ENCODE results near the gene RTL10.

RTL10 gene

DNA sequence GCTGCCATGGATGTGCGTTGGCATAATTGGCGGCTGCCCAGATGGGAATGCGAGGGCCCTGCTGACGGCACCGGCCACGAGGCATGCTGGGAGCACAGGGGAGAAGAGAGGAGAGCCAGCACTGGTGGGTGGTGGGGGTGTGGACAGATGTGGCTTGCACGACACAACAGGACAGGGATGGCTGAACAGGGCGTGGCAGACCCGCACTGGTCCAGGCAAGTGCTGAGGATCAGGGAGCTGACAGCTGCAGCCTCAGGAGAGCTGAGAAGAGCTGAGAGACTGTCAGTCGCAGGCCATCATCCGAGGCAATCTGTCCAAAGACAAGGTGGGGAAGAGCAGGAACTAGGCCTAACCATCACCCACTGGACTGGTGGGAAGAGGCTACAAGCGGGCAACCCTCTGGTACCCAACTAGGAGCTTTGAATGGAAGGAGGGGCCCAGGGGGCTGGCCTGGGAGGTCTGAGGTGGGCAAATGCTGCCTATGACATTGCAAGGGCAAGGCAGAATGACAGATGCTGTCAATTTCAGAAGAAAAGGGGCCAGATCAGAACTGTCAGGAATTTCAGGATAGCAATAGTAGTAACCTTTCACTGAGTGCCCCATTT, 2.4 kb downstream of the RTL10 start:
- no peaks in the 10 kb centered on the region for H3K9me2 ChIP-seq (replicated peaks; ENCODE audit: control insufficient read depth, low read length)
- H3K9me3 ChIP-seq (ENCODE audit: control insufficient read depth, insufficient read depth, low read length): no peaks in the 10 kb centered on the region
- H3F3A ChIP-seq (ENCODE audit: control insufficient read depth, insufficient read depth): no peaks in the 10 kb centered on the region
- H3K4me3 ChIP-seq (ENCODE audit: low read length): peak overlapping the region; percentile 90; the same call in 1 of the 2 replicates
- peaks cover 75% of the 10 kb centered on the region for H3K36me3 ChIP-seq (ENCODE audit: control insufficient read depth, low read length)
- H3K27ac ChIP-seq (ENCODE audit: low read depth, low read length): no peak overlapping the region
- H3K27me3 ChIP-seq (ENCODE audit: control insufficient read depth, low read length): no peaks in the 10 kb centered on the region
- H3K4me1 ChIP-seq (ENCODE audit: control insufficient read depth, low read length): peaks cover 26% of the 10 kb centered on the region
- H4K20me1 ChIP-seq (ENCODE audit: control insufficient read depth, insufficient read depth, low read depth, low read length): peaks cover 18% of the 10 kb centered on the region
- no peak for TF ChIP-seq EZH2phosphoT487 (IDR thresholded peaks at IDR 0.05; ENCODE audit: borderline replicate concordance, low read length)
- TF ChIP-seq, protein P1, sequence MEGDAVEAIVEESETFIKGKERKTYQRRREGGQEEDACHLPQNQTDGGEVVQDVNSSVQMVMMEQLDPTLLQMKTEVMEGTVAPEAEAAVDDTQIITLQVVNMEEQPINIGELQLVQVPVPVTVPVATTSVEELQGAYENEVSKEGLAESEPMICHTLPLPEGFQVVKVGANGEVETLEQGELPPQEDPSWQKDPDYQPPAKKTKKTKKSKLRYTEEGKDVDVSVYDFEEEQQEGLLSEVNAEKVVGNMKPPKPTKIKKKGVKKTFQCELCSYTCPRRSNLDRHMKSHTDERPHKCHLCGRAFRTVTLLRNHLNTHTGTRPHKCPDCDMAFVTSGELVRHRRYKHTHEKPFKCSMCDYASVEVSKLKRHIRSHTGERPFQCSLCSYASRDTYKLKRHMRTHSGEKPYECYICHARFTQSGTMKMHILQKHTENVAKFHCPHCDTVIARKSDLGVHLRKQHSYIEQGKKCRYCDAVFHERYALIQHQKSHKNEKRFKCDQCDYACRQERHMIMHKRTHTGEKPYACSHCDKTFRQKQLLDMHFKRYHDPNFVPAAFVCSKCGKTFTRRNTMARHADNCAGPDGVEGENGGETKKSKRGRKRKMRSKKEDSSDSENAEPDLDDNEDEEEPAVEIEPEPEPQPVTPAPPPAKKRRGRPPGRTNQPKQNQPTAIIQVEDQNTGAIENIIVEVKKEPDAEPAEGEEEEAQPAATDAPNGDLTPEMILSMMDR (IDR thresholded peaks at IDR 0.05; ENCODE audit: low read depth, low read length, poor library complexity, severe bottlenecking): no peak
- H3K79me2 ChIP-seq (ENCODE audit: control insufficient read depth, low read length): peaks cover 92% of the 10 kb centered on the region
- peak overlapping the region; percentile 78 for H3K4me2 ChIP-seq (ENCODE audit: low read length)

DNA sequence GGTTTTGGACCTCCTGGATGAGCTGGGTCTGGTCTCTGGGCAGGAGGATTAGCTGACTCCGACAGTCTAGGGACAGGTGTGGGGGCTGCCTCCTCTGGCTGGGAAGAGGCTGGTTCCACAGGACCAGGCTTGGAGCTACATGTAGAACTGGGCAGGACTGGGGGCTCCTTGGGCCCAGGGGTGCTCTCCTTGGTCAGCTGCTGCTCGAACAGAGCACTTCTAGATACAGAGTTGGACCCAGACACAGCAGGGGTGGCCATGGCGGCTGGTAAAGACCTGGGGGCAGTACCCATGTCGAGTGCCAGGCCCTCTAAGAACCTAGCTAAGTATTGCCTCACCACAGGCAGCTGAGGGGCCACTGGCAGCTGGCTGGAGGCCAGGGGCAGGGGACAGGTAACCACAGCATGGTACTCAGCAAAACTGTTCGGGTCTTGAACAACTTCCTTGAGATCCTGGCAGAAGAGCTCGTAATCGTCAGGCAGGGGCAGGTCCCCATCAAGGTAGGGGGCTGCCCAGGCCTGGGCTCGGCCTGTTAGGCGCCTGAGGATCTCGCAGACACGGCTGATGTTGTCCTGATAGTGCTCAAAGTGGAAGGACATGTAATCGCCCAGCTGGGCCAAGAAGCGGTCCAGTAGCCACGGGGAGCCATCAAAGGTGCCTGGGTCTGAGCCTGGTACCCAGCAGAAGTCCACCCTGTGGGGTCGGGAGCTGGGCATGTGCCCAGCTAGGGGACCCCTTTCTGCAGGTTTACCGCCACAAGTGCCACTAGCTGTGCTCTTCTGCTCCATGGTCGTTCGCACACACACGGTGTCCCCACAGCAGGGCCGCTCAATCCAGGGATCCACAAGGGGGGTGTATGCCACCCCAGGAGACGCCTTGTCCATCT, 3.1 kb downstream of the RTL10 start:
- Histone ChIP-seq H3K27ac (ENCODE audit: low read depth, low read length) (no peak overlapping the region), H3K4me3 (ENCODE audit: low read length) (no peak overlapping the region), H3K4me1 (ENCODE audit: control insufficient read depth, low read length) (peaks cover 22% of the 10 kb centered on the region), H3K4me2 (ENCODE audit: low read length) (no peak overlapping the region), H3K27me3 (ENCODE audit: control insufficient read depth, low read length) (no peaks in the 10 kb centered on the region), H3K9me3 (ENCODE audit: control insufficient read depth, insufficient read depth, low read length) (no peaks in the 10 kb centered on the region; the same call in 1 of the 2 replicates), H4K20me1 (ENCODE audit: control insufficient read depth, insufficient read depth, low read depth, low read length) (peaks cover 18% of the 10 kb centered on the region), H3K36me3 (ENCODE audit: control insufficient read depth, low read length) (peaks cover 79% of the 10 kb centered on the region), H3K9me2 (replicated peaks; ENCODE audit: control insufficient read depth, low read length) (no peaks in the 10 kb centered on the region), H3K79me2 (ENCODE audit: control insufficient read depth, low read length) (peaks cover 92% of the 10 kb centered on the region), H3F3A (ENCODE audit: control insufficient read depth, insufficient read depth) (0 out of 2 replicates have a peak, but pooled peaks cover 2% of the 10 kb centered on the region)
- TF ChIP-seq, protein P1 (IDR thresholded peaks at IDR 0.05; ENCODE audit: low read depth, low read length, poor library complexity, severe bottlenecking): no peak
- TF ChIP-seq EZH2phosphoT487 (IDR thresholded peaks at IDR 0.05; ENCODE audit: borderline replicate concordance, low read length): no peak

DNA sequence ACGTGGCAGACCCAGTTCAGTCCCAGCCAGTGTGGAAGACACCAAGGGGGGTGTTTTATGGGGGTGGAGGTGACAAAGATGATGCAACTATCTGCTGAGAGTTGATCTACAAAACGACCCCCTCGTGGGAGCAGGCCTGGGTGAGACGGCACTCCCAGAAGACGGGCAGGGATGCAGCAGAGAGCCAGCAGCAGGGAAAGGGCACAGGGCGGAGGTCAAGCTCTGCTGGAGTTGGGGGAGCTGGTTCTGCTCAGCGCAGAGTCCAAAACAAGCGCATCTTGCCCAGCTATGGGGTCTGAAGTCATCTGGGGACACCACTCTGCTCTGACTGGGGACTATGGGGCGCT, 3.9 kb downstream of the RTL10 start:
- Histone ChIP-seq H3K79me2 (ENCODE audit: control insufficient read depth, low read length) (peaks cover 85% of the 10 kb centered on the region), H3F3A (ENCODE audit: control insufficient read depth, insufficient read depth) (0 out of 2 replicates have a peak, but pooled peaks cover 2% of the 10 kb centered on the region), H3K4me1 (ENCODE audit: control insufficient read depth, low read length) (peaks cover 15% of the 10 kb centered on the region), H3K27ac (ENCODE audit: low read depth, low read length) (no peak overlapping the region), H4K20me1 (ENCODE audit: control insufficient read depth, insufficient read depth, low read depth, low read length) (peaks cover 18% of the 10 kb centered on the region), H3K9me3 (ENCODE audit: control insufficient read depth, insufficient read depth, low read length) (no peaks in the 10 kb centered on the region; the same call in 1 of the 2 replicates), H3K9me2 (replicated peaks; ENCODE audit: control insufficient read depth, low read length) (no peaks in the 10 kb centered on the region), H3K4me3 (ENCODE audit: low read length) (no peak overlapping the region), H3K36me3 (ENCODE audit: control insufficient read depth, low read length) (peaks cover 74% of the 10 kb centered on the region), H3K4me2 (ENCODE audit: low read length) (no peak overlapping the region), H3K27me3 (ENCODE audit: control insufficient read depth, low read length) (no peaks in the 10 kb centered on the region)
- no peak for TF ChIP-seq EZH2phosphoT487 (IDR thresholded peaks at IDR 0.05; ENCODE audit: borderline replicate concordance, low read length)
- TF ChIP-seq, protein P1 (IDR thresholded peaks at IDR 0.05; ENCODE audit: low read depth, low read length, poor library complexity, severe bottlenecking): no peak
